Ammon's horn (tissue), 1 donor: ENCODE results near the gene GFM2.
"Not testable (repeated sequence)": the region's sequence is repeated elsewhere in the genome, so short reads cannot be mapped to it uniquely, and the experiment has no call there.

Experiments
- DNase-seq: peaks from one replicate; pipeline ENCODE4 v3.0.0-alpha.2; 2016; ENCODE audit warnings: low spot score

The GFM2 gene

GRCh38 chr5:74717596-74717995, 49.3 kb downstream of the GFM2 start:
- peak; percentile 8 for DNase-seq

DNA sequence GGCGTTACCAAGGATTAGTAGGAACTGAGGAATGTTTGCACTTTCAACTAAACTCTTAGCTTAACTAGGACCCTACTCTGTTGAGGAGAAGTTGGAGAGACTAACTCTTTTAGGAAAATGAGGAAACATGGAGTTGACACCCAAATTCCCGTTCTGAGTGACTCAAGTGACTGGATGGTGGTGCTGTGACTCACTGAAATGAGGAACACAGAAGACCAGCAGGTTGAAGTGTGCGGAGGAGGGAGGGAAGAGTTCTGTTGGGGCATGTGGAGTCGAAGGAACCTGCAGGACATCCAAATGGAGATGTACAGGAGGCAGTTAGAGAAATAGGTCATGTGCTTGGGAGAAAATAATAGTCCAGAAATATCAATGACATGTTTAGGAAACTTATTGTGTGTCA, 73.7 kb downstream of the GFM2 start:
- no peak for DNase-seq

DNA sequence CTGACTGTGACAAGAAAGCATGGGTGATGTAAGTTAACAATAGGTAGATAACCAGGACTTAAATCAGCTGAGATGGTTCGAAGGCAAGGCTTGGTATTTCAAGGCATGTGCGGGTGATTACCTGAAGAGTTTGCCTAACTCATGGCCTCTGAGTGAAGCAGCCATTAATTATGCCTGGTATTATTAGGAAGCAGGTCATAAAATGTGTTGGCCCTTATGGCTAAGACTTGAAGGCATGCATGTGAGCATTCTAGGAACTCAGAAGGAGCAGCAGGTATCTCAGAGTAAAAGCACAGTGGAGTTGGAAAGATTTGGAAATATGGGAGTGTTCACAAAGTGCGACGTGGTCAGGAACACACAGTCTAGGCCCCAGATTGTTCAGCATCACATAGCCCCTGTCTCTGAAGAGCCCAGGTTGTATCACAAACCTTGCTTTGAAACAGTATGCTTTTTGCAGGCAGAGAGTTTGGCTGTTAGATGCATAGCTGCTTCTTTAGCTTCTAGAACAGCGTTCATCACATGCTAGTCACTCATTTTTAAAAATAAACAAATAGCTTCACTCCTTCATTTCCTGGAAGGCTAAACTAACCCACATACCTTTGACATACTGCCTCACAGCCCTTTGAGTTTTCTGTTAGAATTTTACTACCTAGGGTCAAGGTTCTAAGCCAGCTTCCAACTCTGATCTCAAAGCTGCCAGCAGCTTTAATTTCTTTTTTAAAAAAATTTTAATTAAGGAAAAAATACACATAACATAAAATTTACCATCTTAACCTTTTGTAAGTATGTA, 79.8 kb downstream of the GFM2 start:
- no peak for DNase-seq

DNA sequence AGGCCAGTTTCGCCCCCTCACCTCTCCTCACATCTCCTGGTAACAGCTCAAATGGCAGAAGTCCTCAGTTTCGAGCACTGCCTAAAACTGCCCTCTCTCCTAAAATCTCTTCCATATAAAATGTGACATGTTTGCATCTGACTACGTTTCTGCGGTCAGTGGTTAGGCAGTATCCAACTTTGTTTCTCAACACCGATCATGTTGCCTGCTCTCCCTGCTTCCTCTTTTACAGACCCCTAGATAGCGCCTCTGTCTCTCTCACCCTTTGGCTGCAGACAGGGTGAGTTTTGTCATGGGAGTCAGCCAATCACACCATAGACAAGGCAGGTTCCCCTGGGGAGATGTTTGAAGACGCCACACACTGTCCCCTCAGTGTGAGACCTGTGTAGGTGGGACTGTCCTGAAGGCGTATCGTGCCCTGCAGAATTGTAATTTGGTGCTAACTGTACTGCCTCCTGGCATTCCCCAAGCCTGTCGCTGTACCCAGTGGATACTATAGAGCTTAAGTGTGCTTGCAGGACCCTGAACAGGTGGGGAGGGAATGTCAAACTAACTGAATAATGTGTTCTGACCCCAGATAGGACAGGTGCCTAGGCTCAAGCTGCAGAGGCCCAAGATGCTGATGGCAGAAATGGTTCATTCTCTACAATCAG, 80.8 kb downstream of the GFM2 start:
- peak; percentile 55 for DNase-seq

DNA sequence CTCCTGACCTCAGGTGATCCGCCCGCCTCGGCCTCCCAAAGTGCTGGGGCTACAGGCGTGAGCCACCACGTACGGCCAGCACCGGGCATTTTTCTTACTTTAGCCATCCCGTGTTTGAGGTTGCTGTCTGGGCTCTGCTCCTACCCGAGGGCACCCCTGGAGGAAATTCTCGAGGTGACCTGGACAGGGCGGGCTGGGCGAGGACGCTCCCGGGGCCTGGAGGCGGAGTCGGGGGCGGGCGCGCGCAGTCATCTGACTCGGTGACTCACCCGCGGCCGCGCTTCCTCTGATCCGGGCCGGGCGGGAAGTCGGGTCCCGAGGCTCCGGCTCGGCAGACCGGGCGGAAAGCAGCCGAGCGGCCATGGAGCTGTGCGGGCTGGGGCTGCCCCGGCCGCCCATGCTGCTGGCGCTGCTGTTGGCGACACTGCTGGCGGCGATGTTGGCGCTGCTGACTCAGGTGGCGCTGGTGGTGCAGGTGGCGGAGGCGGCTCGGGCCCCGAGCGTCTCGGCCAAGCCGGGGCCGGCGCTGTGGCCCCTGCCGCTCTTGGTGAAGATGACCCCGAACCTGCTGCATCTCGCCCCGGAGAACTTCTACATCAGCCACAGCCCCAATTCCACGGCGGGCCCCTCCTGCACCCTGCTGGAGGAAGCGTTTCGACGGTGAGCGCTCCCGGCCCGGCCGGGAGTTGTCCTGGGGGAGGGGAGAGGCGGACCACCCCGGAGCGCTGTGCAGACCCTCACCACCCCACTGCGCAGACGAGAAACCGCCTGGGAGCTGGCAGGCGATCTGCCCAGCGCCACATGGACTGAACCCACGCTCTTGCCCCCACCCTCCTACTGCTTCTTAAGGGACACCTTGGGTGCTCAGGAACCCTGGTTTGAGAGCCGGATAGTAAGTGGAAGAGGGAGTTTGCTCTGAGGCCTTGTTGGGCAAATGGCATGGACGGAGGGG, 81.7 kb downstream of the GFM2 start, which contains the start of gene HEXB:
TSS of gene HEXB (plus strand) at position 334 of the 952 bp plus-strand sequence. CDS start at position 362, 28 bp downstream.
- peak; percentile 86 for DNase-seq

DNA sequence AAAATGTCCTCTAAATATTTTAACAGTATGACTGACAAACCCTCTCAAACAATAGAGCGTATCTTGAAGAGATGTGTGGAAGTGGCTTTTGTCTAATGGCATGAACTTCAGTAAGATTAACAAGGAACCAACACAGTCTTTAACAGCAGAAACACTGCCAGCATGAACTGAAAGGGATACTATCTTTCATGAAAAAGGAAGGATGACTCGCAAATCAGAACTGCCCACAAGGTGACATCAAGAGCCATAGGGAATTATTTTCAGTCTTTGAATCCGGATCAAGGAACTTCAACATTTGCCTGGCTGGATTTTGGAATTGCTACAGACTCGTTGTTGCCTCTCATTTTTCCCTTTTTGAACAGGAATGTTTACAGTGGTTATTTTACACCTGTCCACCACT, 87.0 kb downstream of the GFM2 start:
- DNase-seq: no peak

GRCh38 chr5:74679300-74679699, 87.6 kb downstream of the GFM2 start:
- not testable (repeated sequence) for DNase-seq

DNA sequence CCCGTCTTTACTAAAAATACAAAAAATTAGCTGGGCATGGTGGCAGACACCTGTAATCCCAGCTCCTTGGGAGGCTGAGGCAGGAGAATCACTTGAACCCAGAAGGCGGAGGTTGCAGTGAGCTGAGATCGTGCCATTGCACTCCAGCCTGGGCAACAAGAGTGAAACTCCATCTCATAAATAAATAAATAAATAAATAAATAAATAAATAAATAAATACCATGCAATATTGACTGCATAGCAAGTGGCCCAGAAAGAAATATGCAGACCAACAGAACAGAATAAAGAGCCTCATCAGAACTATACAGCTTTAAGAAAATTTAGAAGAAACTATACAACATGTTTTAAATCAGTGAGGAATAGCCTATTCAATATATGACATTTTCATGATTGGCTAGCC, 88.8 kb downstream of the GFM2 start:
- not testable (repeated sequence) for DNase-seq

DNA sequence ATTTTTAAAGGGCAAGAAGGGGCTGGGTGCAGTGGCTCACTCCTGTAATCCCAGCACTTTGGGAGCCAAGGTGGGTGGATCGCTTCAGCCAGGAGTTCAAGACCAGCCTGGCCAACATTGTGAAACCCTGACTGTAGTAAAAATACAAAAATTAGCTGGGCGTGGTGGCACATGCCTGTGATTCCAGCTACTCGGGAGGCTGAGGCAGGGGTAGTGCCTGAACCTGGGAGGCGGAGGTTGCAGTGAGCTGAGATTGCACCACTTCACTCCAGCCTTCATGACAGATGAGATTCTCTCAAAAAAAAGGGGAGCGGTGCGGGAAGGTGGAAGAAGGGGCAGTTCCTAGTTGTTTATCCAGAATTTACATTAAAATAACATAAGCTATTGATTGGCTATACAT, 90.5 kb downstream of the GFM2 start:
- DNase-seq: not testable (repeated sequence)

DNA sequence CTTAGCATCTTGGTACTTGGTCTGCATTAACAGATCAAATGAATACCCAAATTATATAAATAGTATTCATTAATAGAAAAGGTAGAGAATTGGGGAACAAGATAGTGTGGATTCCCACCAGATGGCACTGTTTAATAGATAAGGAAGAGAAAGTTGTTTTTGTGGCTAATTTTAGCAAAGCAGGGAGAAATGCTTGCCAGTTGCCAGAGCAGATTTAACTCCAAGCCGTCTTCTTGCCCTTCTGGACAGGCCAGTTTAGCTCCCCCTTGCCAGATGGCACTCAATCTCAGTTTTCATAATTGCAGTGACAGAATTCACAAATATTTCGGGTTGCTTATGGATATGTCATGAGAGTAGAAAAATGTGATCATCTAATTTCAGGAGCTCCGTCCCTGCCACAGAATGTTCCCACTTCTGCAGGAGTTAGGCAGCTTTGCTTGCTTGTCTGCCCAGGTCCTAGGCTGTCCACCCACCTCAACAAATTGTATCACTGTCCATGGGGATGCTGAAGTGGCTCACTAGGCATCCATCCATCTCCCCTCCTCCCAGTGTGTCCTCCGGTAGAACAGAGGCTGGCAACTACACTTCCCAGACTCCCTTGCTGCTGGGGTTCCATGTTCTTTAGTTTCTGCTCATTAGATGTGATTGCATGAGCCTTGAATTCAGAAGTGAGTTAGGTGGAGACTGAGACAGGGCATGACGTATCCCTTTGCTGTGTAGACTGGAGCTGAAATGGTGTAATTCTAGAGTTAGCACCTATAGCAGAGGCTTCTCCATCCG, 93.7 kb downstream of the GFM2 start:
- DNase-seq: peak; percentile 81

DNA sequence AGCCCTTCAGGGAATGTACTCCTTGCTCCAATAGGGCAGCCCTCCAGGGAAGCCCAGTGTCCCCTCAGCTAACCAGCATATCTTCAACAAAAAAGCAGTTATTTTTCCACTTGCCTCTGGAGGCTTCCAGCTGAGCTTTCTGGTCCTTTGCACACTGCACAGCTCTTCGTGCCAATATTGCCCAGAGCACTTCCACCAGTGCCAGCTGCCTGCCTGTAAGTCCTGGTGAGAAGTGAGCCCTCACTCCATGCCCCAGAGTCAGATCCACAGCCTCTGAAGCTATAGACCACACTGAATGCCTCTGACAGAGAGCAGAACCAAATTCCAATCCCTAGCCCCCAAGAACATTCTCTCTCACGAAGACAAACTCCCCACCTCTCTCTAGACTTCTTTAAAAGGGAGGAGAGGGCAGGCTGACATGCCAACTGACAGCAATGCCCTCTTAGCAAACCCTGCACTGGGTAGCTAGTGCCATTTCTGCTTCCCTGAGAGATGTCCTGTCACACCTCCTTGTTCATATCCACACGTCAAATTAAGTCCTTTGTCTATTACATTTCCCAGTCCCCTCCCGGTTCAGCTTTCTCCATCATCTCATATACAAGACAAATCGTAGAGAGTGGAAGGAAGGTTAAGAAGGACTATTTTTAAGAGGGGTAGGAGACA, 94.6 kb downstream of the GFM2 start:
- no peak for DNase-seq
